Stimulated activated CD8-positive, alpha-beta memory T cell treated with anti-CD3 and anti-CD28 coated beads, Interleukin-15, amount 100 ng/mL, for 1 hour (primary cell): ENCODE data around the gene TRABD2B.

ENCODE experiments used
- DNase-seq: peaks from one replicate; pipeline ENCODE4 v3.0.0-alpha.2; 2020; ENCODE audit warnings: low read depth

The TRABD2B gene

GRCh38 chr1:47795102-47795501, 202.1 kb downstream of the TRABD2B start:
- DNase-seq, result no peak

DNA sequence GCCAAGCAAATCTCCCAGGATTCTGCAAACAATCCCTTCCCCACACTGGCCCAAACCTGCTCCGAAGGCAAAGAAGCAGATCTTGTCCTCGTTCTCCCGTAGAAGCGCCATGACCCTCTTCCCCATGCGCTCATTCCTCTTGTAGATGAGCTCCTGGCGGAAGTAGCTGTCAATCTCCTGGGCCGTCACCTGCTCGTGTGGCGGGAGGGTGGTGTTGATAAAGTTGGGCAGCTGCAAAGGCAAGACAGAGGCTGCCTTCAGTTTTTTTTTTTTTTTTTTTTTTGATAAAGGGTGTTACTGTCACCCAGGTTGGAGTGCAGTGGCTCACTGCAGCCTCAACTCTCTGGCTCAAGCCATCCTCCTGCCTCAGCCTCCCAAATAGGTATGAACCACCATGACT, 202.7 kb downstream of the TRABD2B start:
- DNase-seq, result no peak

- DNase-seq, result no peak
Measured at GRCh38 chr1:47794081-47794480, 203.1 kb downstream of the TRABD2B start.

DNA sequence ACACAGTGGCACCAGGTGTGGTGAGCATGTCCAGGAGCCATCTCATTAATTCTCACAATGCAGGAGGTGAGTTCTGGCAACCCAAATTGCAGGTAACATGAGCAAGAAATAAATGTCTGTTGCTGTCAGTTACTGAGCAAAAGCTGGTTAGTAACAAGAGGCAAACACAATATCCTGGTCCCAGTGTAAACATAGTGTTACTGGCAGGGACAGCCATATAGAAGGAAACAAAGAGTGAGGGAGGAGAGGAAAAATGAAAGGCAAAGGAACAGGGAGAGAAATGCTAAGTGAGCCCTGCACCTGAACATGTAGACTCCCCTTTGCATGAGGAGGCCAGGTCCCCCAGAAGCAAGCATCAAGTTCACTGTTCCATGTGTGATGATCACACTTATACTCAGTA, 203.6 kb downstream of the TRABD2B start:
- no peak for DNase-seq

DNA sequence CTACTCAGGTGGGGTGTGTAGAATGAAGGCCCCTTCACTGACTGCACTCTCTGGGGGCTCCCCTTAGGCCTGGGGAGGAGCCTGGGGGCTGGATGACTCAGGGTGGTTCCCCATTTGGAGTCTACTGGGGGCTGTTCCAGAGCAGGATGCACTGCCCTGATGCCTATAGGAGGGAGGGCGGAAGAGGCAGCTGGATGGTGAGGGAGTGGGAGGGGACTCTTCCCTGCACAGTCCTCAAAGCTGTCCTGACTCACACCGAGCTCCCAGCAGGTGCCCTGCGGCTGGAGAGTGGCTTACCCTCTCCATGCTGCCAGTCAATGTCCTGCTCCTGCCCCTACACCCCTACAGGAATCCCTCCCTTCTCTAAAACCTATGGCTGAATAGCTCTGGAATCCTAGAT, 204.4 kb downstream of the TRABD2B start:
- DNase-seq, result no peak

GRCh38 chr1:47791879-47792608, 205.1 kb downstream of the TRABD2B start:
- no peak for DNase-seq

DNA sequence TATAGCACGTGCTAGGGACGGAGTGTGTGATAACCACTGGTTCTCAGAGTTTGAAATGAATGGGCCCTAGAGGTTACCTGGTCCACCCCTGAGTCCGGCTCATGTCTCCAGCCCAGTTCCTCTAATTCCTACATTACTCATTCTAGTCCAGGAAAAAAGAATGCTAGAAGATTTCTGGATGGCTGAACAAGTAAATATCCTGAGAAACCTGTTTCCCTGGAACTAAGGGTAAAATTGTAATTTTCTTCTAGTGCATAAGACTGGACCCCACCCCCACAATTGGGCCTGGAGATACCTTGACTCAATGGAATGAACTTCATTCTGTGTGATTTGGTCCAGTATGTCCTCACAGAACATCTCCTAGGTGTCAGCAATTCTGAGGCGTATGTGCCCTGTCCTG, 208.4 kb downstream of the TRABD2B start:
- no peak for DNase-seq

GRCh38 chr1:47787560-47787959, 209.6 kb downstream of the TRABD2B start:
- no peak for DNase-seq

DNA sequence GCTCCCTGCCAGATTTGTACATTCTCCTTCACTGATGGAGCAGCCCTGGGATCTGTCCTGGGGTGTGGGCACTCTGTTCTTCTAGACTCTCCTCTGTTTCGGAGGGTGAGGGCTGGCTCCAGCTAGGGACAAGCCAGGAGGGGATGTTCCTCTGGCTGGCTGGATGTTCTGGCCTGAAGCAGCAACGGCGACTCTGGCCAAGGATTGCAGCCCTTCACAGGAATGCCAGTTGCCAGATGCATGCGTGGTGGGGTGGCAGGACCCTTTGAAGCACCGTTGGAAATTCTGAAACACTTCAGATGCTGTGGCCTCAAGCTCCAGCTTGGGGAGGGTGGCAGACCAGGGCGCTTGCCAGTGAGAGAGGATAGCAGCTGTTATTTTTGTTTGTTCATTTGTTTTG, 210.9 kb downstream of the TRABD2B start:
- DNase-seq, result no peak

GRCh38 chr1:47785561-47786271, 211.5 kb downstream of the TRABD2B start:
- no peak for DNase-seq

DNA sequence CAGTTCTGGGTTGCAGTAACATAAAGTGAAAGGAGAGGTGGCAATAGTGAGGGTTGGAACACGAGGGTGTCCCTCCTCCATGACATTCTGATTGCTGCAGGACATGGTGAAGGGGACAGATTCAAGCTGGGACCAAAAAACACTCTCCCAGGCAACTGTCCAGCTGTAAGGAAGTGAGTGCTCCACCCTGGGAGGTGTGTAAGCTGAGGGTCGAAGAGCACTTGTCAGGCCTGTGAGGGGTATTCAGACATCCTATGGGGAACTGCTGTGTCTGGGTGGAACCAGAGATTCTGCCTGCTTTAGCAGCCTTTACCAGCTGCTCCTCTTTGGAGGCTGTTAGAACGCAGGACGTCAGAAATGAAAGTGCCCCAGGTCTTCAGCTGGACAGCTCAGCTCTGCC, 212.1 kb downstream of the TRABD2B start:
- DNase-seq, result no peak

GRCh38 chr1:47784497-47784822, 212.7 kb downstream of the TRABD2B start:
- DNase-seq, result no peak

DNA sequence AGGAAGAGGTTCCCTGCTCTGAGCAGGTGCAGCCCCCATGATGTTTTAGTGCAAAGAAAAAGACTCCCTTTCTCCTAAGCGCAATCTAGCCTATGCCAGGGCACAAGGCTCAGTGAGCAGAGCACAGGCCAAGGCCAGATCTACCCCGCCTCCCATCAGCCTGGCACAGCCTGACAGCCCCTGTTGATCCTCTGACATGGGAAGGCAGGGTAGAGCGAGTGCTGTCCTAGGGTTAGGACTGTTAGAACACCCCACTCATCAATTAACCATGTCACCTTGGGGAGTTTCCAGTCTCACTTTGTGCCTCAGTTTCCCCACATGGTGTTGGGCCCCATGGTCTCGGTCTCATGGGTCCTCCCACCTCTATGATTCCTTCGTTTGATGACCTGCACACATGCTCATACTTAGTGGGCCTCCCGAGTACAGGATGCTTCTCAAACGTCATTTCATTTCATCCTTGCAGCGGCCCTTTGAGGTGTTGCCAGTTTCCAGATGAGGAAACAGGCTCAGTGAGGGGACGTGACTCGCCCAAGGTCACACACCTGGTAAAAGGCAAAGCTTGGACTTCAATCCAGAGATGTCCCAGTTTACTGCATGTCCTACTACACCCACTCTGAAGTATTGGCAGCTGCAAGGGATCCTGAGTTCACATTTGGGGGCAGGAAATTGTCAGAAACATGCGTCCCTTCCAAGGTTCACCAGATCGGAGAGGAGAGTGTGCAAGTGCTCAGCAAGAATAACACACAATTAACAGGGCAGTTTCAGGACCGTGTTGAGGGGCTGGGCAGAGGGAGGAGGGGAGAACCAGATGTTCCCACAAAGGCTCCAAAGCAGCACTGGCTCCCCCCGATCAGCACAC, 213.3 kb downstream of the TRABD2B start:
- no peak for DNase-seq

DNA sequence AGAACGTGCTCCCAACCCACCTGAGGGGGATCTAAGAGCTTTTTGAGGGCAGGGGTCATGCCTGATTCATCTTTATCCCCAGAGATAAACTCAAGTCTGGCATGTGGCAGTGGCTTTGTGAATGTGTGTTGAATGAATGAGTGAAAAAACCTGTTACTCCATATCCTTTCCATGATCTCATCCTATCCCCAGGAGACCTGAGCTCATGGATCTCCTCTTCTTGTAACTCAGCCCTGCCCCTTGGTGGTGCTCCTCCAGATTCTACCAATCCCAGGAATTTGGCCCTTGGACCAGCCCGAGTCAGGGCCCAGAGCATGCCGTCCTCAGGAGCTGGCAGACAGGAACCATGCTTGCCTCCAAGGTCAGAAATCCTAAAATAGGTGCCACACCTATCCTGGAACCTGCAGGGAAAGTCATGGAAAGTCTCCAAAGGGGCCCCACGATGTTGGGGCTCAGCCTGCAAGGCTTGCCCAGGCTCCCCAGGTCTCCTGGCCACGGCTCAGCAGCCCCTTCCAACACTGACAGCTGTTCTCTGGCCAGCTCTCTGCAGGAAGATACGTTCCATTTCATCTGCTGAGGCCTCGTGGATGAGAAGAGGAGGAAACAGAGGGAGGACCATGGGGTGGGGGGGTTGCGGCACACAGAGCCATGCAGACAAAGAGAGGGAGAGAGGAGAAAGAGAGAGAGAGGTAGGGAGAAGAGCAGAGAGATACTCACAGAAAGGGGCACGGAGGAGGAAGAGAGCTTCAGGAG, 214.6 kb downstream of the TRABD2B start:
- no peak for DNase-seq

DNA sequence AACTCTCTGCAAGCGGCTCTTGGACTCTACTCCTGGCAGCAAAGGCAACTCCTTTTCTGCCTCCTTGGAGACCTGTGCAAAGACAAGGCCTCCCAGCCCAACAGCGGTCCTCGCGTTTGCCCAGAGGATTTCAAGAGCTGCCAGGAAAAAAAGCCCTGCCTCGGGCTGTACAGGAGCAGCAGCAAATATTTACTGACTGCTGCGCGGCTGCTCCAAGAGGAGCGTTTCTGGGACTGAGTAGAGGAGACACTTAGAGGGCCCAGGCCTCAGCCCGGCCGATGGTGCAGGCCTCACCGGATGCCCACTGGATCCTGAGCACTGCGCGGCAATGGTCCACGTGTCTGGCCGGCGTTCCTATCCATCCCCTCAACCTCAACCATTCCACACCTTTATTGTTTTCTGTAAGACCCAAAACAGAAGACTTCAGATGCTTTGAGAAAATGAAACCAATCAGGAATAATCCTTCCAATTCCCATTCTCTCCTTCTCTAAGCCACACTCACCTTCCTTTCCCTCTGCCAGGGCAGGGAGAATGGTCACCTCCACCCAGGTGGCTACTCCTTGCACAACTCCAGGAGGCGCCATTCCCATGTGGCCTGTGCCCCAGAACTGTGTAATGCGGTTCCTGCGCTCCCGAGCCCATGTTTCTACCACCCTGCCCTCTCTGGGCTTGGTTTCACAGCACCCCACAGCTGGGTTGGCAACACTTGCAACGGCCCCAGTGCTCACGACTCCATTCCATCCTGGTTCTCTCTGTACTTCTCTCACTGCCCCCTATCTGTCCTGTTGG, 215.8 kb downstream of the TRABD2B start:
- DNase-seq, result no peak

DNA sequence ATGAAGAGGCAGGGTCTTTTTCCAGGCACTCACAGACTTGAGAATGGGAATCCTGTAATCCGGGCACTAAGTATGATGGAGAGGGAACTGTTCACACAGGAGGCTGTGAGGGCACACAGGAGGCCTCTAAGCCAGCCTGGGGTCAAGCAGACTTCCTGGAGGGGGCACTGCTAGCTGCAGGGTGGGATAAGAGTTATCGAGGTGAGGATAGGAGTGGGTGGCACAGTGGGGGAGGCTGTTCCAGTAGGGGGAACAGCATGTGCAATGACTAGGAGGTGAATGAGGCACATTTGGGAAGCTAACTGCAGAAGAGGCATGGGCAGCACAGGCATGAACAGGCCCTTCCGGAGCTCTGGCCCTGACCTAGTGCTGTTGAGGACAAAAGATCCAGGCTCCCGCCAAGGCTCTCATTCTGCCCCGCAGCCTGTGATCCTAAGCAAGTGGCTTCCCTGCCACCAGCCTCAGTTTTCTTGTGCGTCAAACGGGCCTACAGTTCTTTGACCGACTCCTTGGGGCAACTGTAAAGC, 216.7 kb downstream of the TRABD2B start:
- DNase-seq, result no peak

DNA sequence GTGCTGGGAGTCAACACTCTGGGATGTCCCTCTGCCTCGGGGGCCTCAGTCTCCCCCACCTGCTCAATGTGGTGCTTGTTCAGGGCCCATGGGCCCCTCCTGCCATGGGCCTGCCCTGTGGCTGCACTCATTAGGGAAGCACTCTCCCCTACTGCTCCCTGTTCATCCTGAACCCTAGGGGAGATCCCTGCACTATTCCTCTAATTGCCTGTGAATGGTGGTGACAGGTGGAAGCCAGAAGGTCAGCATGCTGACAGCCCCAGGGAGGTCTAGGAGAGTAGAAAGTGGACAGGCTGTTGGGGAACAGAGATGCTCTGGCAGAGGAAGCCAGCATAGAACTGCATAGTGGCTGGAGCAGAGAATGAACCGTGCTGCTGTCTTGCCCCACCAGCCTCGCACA, 217.6 kb downstream of the TRABD2B start:
- no peak for DNase-seq

DNA sequence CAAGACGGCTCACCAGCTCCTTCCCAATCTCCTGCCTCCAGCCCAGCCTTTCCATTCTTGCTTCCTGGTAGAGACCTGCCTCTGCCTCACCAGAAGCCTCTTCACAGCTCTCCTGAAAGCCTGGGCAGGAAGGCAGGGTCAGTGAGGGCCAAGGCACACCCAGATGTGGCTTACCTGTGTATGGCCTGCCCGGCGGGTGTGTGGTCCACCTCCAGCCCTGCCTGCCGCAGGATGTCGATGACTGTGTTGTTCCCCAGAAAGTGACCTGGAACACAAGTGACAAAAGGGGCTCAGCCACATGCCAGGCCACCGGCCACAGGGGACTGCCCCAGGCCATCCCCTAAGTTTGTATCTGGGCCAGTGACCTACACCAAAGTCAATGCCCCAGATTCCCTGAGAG, 218.9 kb downstream of the TRABD2B start:
- DNase-seq, result no peak

GRCh38 chr1:47777322-47777721, 219.9 kb downstream of the TRABD2B start:
- no peak for DNase-seq

GRCh38 chr1:47776667-47777131, 220.5 kb downstream of the TRABD2B start:
- no peak for DNase-seq
